AML-193 (cell line): ENCODE data around the gene RGS19.

Source experiments
- DNase-seq, 2 experiments: peaks; one replicate each; lab custom pipeline; 2025; lab: John Stamatoyannopoulos, UW

The RGS19 gene

GRCh38 chr20:64048402-64049044, 30.8 kb downstream of the RGS19 start:
- DNase-seq: no peak

- DNase-seq: no peak
Observed at GRCh38 chr20:64047968-64048401, 31.3 kb downstream of the RGS19 start.

DNA sequence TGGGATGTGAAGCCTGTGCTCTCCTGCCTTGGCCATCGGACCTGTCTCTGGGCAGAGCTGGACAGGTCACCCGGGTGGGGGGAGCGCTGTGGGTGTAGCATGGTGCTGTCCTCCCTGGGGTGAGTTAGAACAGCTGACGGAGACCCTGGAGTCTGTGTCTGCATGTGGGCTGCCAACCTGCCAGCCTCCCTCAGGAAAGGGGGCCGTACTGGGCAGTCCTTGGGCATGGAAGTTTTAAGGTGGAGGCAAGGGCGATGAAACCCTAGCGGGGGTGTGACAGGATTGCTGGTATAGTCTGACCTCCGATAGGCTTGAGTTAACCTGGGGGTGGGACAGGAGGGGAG, 32.3 kb downstream of the RGS19 start:
- DNase-seq: no peak

DNA sequence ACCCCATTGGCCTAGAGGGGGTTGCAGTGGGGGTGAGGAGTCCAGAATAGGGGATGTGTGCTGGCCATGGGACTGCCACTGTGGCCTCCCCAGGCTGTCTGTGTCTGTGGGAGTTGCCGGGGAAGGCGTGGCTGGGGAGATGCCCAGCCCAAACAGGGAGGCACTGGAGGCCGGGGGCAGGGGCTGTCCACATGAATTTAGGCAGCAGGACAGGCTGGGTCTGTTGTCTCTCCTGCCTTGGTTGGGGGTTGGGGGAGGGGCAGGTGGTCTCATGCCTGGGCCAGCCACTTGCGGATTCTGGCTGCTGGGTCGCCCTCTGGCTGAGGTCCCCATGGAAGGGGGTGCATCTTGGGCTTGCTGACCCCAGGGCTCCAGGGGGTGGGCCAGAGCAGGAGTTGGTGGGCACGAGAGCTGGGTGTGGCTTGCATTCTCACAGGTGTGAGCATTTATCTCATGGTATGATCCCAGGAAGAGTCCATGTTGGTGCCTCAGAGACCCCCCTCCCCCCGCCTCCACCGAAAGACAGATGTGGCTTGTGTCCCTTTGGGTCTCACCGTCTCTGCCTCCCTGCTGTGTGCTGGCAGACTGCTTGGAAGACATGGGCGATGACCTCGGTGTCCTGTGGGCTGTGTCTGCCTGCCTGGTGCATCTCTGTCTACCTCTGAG, 33.8 kb downstream of the RGS19 start:
- no peak for DNase-seq

GRCh38 chr20:64044484-64045247, 34.7 kb downstream of the RGS19 start:
- no peak for DNase-seq

DNA sequence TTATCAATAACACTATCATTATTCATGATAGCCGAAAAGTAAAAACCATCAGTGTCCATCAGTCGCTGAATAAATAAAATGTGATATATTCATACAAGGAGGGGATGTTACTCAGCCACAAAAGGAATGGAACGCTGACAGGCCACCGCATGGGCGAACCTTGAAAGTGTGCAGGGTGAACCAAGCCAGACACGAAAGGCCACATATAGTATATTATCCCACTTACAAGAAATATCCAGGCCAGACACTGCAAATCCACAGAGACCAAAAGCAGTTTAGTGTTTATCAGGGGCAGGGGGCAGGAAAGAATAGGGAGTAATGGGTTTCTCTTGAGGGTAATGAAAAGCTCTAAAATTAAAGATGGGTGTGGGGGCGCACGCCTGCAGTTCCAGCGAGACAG, 35.5 kb downstream of the RGS19 start:
- DNase-seq: no peak

DNA sequence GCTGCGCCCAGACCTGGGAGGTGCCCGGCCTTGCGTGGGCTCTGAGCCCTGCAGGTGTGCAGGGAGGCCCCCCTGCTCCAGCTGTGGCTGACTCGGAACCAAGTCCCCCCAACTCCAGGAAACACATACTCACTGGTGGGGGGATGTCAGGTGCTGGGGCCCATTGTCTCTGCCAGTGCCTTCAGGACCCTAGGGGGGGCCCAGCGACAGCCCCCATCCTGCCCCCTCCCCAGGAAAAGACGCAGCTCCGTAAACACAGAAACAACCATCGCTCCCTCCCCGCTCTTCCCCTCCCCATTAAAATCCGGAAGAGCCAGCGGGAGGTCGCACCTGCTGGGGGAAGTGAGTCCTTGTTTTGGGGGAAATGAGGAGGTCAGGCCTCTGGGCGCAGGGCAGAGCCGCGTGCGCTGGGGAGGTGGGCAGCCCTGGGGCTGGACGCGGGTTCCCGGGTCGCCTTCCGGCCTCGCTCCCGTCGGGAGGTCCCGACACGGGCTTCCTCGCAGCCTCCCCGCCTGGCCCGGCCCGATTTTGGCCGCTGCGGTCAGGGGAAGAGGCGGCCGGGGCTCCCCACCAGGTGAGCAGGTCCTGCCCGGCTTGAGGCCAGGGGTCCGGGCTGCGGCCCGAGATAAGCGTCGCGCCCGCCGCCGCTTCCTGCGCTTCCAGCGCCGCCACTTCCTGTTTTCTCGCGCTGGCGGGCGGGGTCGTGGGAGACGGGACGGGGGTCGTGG, 37.1 kb downstream of the RGS19 start:
- no peak for DNase-seq

DNA sequence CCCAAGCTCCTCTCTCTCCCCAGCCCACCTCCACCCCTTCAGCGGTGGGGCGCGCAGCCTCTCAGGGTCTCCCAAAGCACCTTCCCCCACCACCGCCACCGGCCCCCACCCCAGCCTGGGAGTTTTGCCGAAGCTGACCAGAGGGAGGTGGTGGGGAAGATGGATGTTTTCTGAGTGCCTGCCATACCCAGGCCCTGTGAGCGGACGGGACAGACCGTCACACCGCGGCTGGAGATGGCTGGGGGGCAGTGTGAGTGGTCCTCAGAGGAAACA, 37.6 kb downstream of the RGS19 start:
- no peak for DNase-seq

DNA sequence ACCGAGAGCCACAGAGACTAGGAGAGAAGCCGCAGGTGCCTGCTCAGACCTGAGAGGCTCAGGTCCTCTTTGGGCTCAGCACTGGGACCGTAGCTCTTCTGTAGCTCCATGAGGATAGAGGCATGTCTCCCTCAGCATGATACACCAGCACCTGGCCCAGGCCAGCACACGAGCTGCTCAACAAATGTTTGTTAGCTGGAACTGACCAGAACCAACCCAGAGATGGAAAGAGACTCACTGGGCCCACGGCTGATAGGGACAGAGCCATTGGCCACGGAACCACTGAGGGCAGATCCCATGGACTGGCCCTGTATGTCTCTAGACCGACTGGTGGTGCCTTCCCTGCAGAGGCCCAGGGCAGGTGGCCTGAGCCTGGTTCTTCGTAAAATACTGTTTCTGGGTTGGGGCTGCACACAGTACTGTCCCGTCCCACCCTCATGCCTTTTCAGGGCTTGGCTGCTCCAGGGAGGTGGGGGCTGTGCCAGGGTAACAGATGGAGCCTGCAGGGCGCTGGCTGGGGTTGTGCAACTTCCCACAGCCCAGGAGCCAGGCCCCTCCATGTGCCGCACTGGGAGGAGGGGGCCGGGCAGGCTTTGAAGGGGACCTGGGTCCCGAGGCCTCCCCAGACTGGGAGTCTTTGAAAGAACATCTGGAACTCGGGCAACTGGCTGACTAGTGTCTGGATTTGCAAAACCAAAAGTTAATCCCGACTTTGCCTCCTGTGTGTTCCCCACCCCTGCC, 38.1 kb downstream of the RGS19 start:
- peak in 1 of 2 experiments; percentile 9 for DNase-seq

- no peak for DNase-seq
Observed at GRCh38 chr20:64040231-64041039, 38.9 kb downstream of the RGS19 start.

- no peak for DNase-seq
Observed at GRCh38 chr20:64039293-64040160, 39.8 kb downstream of the RGS19 start.

DNA sequence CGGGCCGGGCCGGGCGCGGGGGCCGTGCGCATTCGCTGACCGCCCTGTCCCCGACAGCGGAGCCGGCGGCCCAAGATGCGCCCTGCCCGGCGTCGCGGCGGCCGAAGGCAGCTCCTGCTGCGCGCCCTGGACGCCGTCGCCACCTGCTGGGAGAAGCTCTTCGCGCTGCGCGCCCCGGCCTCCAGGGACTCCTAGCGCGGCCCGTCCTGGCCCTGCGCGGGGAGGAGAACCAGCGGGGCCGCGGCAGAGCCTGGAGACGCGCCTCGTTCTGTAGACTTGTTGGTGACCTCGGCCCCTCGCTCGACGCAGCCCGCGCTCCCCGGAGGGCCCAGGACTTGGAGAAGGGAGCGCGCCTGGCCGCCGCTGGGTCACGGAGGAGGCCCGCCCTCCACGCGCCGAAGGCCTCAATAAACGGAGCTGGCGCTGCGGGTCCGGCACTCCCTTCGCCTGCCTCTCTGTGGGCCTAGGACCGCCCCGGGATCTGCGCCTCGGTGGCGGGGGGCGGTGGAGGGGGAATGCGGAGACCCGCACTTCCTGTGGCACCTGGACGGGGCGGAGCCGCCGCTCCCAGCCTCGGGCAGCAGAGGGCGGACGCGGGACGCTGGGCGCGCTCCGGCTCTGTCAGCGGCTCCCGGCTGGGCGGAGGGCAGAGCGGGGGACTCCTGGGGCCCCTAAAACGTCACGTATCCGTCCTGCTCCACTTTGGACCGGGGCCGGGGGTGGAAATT, 40.6 kb downstream of the RGS19 start:
- DNase-seq: peak; percentile 61 to 76

- no peak for DNase-seq
Observed at GRCh38 chr20:64038224-64038564, 41.1 kb downstream of the RGS19 start.

GRCh38 chr20:64037498-64038213, 41.7 kb downstream of the RGS19 start:
- DNase-seq: no peak

DNA sequence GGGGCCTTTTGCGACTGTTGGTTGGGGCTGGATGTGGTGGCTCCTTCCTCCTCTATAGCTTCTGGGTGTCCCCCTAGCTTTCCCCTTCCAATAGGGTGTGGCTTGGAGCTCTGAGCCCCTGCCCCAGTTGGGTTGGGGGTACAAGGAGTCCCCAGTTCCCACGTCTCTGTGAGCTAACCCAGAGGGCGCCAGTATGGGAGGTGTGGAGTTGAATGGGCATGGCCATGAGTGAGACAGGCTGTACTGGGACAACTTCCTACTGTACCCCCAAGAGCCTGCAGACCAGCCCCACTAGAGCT, 42.2 kb downstream of the RGS19 start:
- no peak for DNase-seq

GRCh38 chr20:64036346-64037198, 42.7 kb downstream of the RGS19 start:
- no peak for DNase-seq

GRCh38 chr20:64035933-64036345, 43.4 kb downstream of the RGS19 start, which contains the start of gene C20orf204:
TSS of gene C20orf204 (plus strand) at chr20:64036182. CDS start at chr20:64036324, 142 bp downstream.
- DNase-seq: no peak
